ENCODE measurements around the gene TPTE. TPM values are rescaled to one million over a fixed set of nuclear protein-coding genes. Genes with fewer than 3 reads are reported as not detected.
"Not testable (repeated sequence)": the region's sequence is repeated elsewhere in the genome, so short reads cannot be mapped to it uniquely, and the experiment has no call there.

The TPTE gene
- total and polyA plus RNA-seq, 9 of the 15 experiments (the other 6 are each of a cell fraction or from before 2014, with no cell fraction given) = 0.59 to 4.4 (median 2.4) TPM

DNA sequence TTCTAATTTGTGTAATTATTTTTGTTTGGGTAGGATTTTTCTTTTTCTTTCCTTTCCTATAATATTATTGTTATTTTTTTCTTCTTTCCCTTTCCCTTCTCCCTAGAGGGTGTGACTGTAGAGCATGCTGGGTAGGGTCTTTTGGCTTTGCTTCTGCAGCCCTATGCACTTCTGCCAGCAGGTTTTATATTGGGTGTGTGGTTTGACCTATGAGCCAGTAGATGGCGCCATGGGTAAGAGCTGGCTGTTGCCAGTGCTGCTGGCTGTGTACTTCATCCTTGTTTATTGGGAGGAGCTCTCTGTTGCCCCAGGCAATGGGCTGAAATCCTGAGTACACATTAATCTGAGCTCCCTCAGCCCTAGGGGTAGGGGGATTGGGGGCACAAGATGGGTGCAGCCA, 67.7 kb downstream of the TPTE start:
- H3K27me3 ChIP-seq (ENCODE audit: control insufficient read depth in 2 of 2, insufficient read depth in 2 of 2, low read length in 2 of 2); CTCF ChIA-PET (ENCODE audit: low intra/inter-chr PET ratio); H3K4me1 ChIP-seq (replicated peaks in 1 of 2; ENCODE audit: control insufficient read depth in 2 of 2, insufficient read depth in 2 of 2, low read length in 2 of 2); BruUV-seq (replicated peaks); ATAC-seq; H3K4me3 ChIP-seq; H2AFZ ChIP-seq (ENCODE audit: low read depth, low read length); H4K20me1 ChIP-seq (replicated peaks; ENCODE audit: control insufficient read depth, insufficient read depth, low read length); DNase-seq (ENCODE audit: extremely low read depth in 1 of 4, low spot score in 3 of 4); H3K9me3 ChIP-seq (replicated peaks; ENCODE audit: control insufficient read depth, insufficient read depth, low read depth, low read length); H3K79me2 ChIP-seq (ENCODE audit: control insufficient read depth, insufficient read depth, low read length); FAIRE-seq; POLR2A ChIA-PET; H3K9ac ChIP-seq (ENCODE audit: insufficient read depth in 1 of 2, low read depth in 2 of 2, low read length in 2 of 2); H3K27ac ChIP-seq (ENCODE audit: extremely low read depth, low read depth, low read length); intact Hi-C loops (cut with micrococcal nuclease); H3K36me3 ChIP-seq (ENCODE audit: control insufficient read depth, insufficient read depth, low read length); H3K9me1 ChIP-seq (ENCODE audit: control insufficient read depth, insufficient read depth, low read length); H3K4me2 ChIP-seq (ENCODE audit: insufficient read depth, low read length): not testable (repeated sequence)
- TF ChIP-seq RAD21 (CRISPR knock-in tag; conservative IDR thresholded peaks at IDR 0.05 in 1 of 2, IDR thresholded peaks at IDR 0.05 in 1 of 2) = peak in 1 of 2 experiments; percentile 42; a peak in 2 of 4 replicates
- peak; percentile 20; the same call in 1 of the 2 replicates for TF ChIP-seq RFX1 (IDR thresholded peaks at IDR 0.05)
- in situ Hi-C loops (cut with MboI) = loop anchor here (25.0 kb wide), 1 partner anchor 777 kb away; no protein-coding TSS in a partner anchor
- WGBS (ENCODE audit: insufficient coverage, low coverage, missing lambda C conversion rate) = 0% methylated on average over 1 of the region's 1 CpG

DNA sequence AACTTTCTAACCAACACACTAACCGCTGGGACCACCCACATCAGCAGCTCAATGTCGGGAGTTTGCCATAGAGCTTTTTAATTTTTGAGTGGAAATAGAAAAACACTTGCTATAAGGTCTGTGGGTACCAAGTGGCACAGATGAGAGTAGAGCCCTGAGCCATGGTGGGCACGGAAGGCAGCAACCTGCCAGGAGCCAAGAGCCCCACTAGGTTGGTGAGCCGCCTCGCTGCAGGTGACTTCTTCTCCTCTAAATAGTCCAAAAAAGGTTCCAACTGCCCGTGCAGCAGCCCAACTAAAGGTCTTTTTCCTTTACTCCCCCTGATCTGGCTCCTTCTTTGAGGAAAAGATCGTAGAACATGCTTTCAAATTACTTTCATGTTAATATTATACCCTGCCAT, 85.7 kb downstream of the TPTE start:
- in situ Hi-C loops (cut with MboI); H3K4me2 ChIP-seq (ENCODE audit: insufficient read depth, low read length); H3K9me1 ChIP-seq (ENCODE audit: control insufficient read depth, insufficient read depth, low read length); CTCF ChIA-PET (ENCODE audit: low intra/inter-chr PET ratio); H3K27ac ChIP-seq (ENCODE audit: extremely low read depth, low read depth, low read length); H4K20me1 ChIP-seq (replicated peaks; ENCODE audit: control insufficient read depth, insufficient read depth, low read length); ATAC-seq; H2AFZ ChIP-seq (ENCODE audit: low read depth, low read length); H3K9ac ChIP-seq (ENCODE audit: insufficient read depth in 1 of 2, low read depth in 2 of 2, low read length in 2 of 2); H3K4me1 ChIP-seq (replicated peaks in 1 of 2; ENCODE audit: control insufficient read depth in 2 of 2, insufficient read depth in 2 of 2, low read length in 2 of 2); FAIRE-seq; DNase-seq (ENCODE audit: extremely low read depth in 1 of 4, low spot score in 3 of 4); H3K9me3 ChIP-seq (replicated peaks; ENCODE audit: control insufficient read depth, insufficient read depth, low read depth, low read length); POLR2A ChIA-PET; H3K79me2 ChIP-seq (ENCODE audit: control insufficient read depth, insufficient read depth, low read length); H3K4me3 ChIP-seq; BruUV-seq (replicated peaks); H3K36me3 ChIP-seq (ENCODE audit: control insufficient read depth, insufficient read depth, low read length); H3K27me3 ChIP-seq (ENCODE audit: control insufficient read depth in 2 of 2, insufficient read depth in 2 of 2, low read length in 2 of 2); intact Hi-C loops (cut with micrococcal nuclease): not testable (repeated sequence)
- WGBS (ENCODE audit: insufficient coverage, low coverage, missing lambda C conversion rate) = 10% methylated on average over 7 of the region's 7 CpGs

DNA sequence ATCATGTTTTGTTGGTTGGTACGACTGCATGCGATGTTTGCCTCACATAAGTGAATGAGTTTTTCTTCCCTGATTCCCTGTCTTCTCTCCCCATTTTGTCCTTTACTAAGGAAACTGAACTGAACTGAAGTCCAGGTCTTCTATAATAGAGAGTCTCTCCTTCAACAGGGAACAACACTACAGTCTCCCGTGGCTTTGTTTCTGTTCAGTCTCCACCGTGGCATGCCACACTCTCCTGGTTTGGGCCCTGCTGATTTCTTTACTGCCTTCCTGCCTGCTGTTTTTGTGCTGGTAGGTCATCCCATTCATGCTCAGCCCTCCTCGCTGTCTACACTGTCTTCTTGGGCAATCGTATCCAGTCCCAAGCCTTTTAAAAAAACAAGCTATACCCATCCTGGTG, 92.9 kb downstream of the TPTE start:
- FAIRE-seq; ATAC-seq; intact Hi-C loops (cut with micrococcal nuclease); DNase-seq (ENCODE audit: extremely low read depth in 1 of 4, low spot score in 3 of 4); H3K79me2 ChIP-seq (ENCODE audit: control insufficient read depth, insufficient read depth, low read length); H3K9ac ChIP-seq (ENCODE audit: insufficient read depth in 1 of 2, low read depth in 2 of 2, low read length in 2 of 2); in situ Hi-C loops (cut with MboI); H4K20me1 ChIP-seq (replicated peaks; ENCODE audit: control insufficient read depth, insufficient read depth, low read length); CTCF ChIA-PET (ENCODE audit: low intra/inter-chr PET ratio); H2AFZ ChIP-seq (ENCODE audit: low read depth, low read length); H3K27me3 ChIP-seq (ENCODE audit: control insufficient read depth in 2 of 2, insufficient read depth in 2 of 2, low read length in 2 of 2); H3K4me2 ChIP-seq (ENCODE audit: insufficient read depth, low read length); H3K9me1 ChIP-seq (ENCODE audit: control insufficient read depth, insufficient read depth, low read length); H3K4me1 ChIP-seq (replicated peaks in 1 of 2; ENCODE audit: control insufficient read depth in 2 of 2, insufficient read depth in 2 of 2, low read length in 2 of 2); H3K27ac ChIP-seq (ENCODE audit: extremely low read depth, low read depth, low read length); H3K9me3 ChIP-seq (replicated peaks; ENCODE audit: control insufficient read depth, insufficient read depth, low read depth, low read length); POLR2A ChIA-PET; H3K4me3 ChIP-seq; BruUV-seq (replicated peaks); H3K36me3 ChIP-seq (ENCODE audit: control insufficient read depth, insufficient read depth, low read length): not testable (repeated sequence)
- 12% methylated on average over 6 of the region's 6 CpGs for WGBS (ENCODE audit: insufficient coverage, low coverage, missing lambda C conversion rate)

Measured in K562 (cell line).